Ovary (tissue), 3 donors: Measurements from ENCODE around the gene FRMD4A.

Experiments
- CTCF ChIP-seq, 3 donors: fragments of 450-650 bp in 2 of 3; fragments of 200-600 bp in 1 of 3; IDR thresholded peaks; one replicate each; pipeline versions ENCODE4 v1.5.1 to v1.8.0; 2016 to 2022; ENCODE audit warnings: antibody characterized with exemption in 3 of 3, mild to moderate bottlenecking in 1 of 3
- EP300 ChIP-seq: sonication (generic); formaldehyde crosslinking; IDR thresholded peaks from one replicate; pipeline ENCODE4 v1.6.1; 2017; ENCODE audit warnings: antibody characterized with exemption
- POLR2A ChIP-seq: fragments of 450-650 bp; IDR thresholded peaks from one replicate; pipeline ENCODE4 v1.6.1; 2017; ENCODE audit warnings: antibody characterized with exemption, mild to moderate bottlenecking, moderate library complexity
- donor health status: DM: no; HTN: no; CAD: no.

GRCh38 chr10:13938950-13939349, 391.8 kb downstream of the FRMD4A start:
- no peak for TF ChIP-seq CTCF (IDR thresholded peaks at IDR 0.05)
- TF ChIP-seq EP300 = no peak
- no peak for TF ChIP-seq POLR2A
